Tibial nerve (tissue), 4 donors: ENCODE data around the gene PIGBOS1. TPM values are rescaled to one million over a fixed set of nuclear protein-coding genes. Genes with fewer than 3 reads are reported as not detected.

Experiments
- DNase-seq, 2 donors: peaks; one replicate each; pipeline ENCODE4 v3.0.0-alpha.2; 2019; ENCODE audit warnings: low spot score in 2 of 2
- H3K27ac ChIP-seq, 4 donors: fragments of 200-600 bp; sonication (generic) in 3 of 4; one replicate each; pipeline ENCODE4 v1.5.1; 2017 to 2019; ENCODE audit warnings: mild to moderate bottlenecking in 1 of 4
- H3K27me3 ChIP-seq, 2 donors: fragments of 200-600 bp; sonication (generic) in 1 of 2; one replicate each; pipeline versions ENCODE4 v1.5.1 to v1.6.0; 2017 to 2019
- H3K36me3 ChIP-seq, 3 donors: fragments of 200-600 bp; sonication (generic); one replicate each; pipeline ENCODE4 v1.5.1; 2018 to 2019
- H3K4me1 ChIP-seq, 4 donors: fragments of 200-600 bp; sonication (generic) in 3 of 4; one replicate each; pipeline ENCODE4 v1.5.1; 2017 to 2019
- H3K4me3 ChIP-seq, 4 donors: fragments of 200-600 bp; sonication (generic) in 3 of 4; one replicate each; pipeline ENCODE4 v1.5.1; 2017 to 2019; ENCODE audit warnings: mild to moderate bottlenecking in 1 of 4, moderate library complexity in 1 of 4
- H3K9me3 ChIP-seq, 4 donors: fragments of 200-600 bp; sonication (generic) in 3 of 4; one replicate each; pipeline ENCODE4 v1.5.1; 2017 to 2019
- CTCF ChIP-seq, 5 experiments: fragments of 200-600 bp in 3 of 5; fragments of 450-650 bp in 2 of 5; sonication (generic) in 3 of 5; IDR thresholded peaks; one replicate each; pipeline ENCODE4 v1.5.1; 2016 to 2019; ENCODE audit warnings: antibody characterized with exemption in 5 of 5, mild to moderate bottlenecking in 3 of 5, moderate library complexity in 2 of 5
- EP300 ChIP-seq, 2 donors: sonication (generic); formaldehyde crosslinking; IDR thresholded peaks; one replicate each; pipeline ENCODE4 v1.6.1; 2017; ENCODE audit warnings: antibody characterized with exemption in 2 of 2, mild to moderate bottlenecking in 1 of 2
- POLR2A ChIP-seq, 2 donors: fragments of 450-650 bp; IDR thresholded peaks; one replicate each; pipeline ENCODE4 v1.6.1; 2017; ENCODE audit warnings: antibody characterized with exemption in 2 of 2, mild to moderate bottlenecking in 2 of 2, moderate library complexity in 2 of 2
- WGBS, 2 donors: methylation state at CpG; one replicate each; pipeline ENCODE4 v1.1.5; 2018; 5-methylcytosine and 5-hydroxymethylcytosine counted together
- total RNA-seq, 4 donors: library from RNA; depleted of rRNA; stranded (reverse); fragments of >200 nt; gene quantifications; one replicate each; pipeline ENCODE4 v1.1.0, GENCODE V29; 2016

Gene PIGBOS1
- total RNA-seq, 4 donors from 2014 or later, result 7.9 to 35.8 (median 16.5) TPM

- H3K9me3 ChIP-seq, result no peaks in the 10 kb centered on the region
- no peak for DNase-seq
- H3K36me3 ChIP-seq, result peaks cover 0 to 82% (median 0%) of the 10 kb centered on the region in 3 donors
- H3K27me3 ChIP-seq, result no peaks in the 10 kb centered on the region
- WGBS, 2 donors, result 96 to 98% methylated on average over 5 of the region's 5 CpGs
- H3K27ac ChIP-seq, result no peak overlapping the region
- TF ChIP-seq CTCF (IDR thresholded peaks at IDR 0.05) (no peak), POLR2A (IDR thresholded peaks at IDR 0.05) (no peak), EP300 (IDR thresholded peaks at IDR 0.05) (no peak)
- H3K4me1 ChIP-seq, result no peaks in the 10 kb centered on the region
- H3K4me3 ChIP-seq, result no peak overlapping the region
Measured at GRCh38 chr15:55334371-55334770, 15.4 kb upstream of the PIGBOS1 start.

- WGBS, 2 donors, result 71 to 90% methylated on average over 1 of the region's 1 CpG
- H3K36me3 ChIP-seq, result peaks cover 0 to 58% (median 0%) of the 10 kb centered on the region in 3 donors
Measured at GRCh38 chr15:55327387-55327786, 8.5 kb upstream of the PIGBOS1 start.

GRCh38 chr15:55322467-55322866 is 3.5 kb upstream of the PIGBOS1 start:
- 78 to 81% methylated on average over 5 of the region's 5 CpGs for WGBS, 2 donors
- H3K27ac ChIP-seq, result no peak overlapping the region
- H3K4me1 ChIP-seq, result peaks cover 0 to 27% (median 18%) of the 10 kb centered on the region in 4 donors
- H3K4me3 ChIP-seq, result no peak overlapping the region
- H3K27me3 ChIP-seq, result no peaks in the 10 kb centered on the region
- H3K9me3 ChIP-seq, result no peaks in the 10 kb centered on the region
- peaks cover 0 to 21% (median 0%) of the 10 kb centered on the region in 3 donors for H3K36me3 ChIP-seq
- TF ChIP-seq CTCF (IDR thresholded peaks at IDR 0.05), result no peak
- TF ChIP-seq EP300 (IDR thresholded peaks at IDR 0.05), result no peak
- no peak for TF ChIP-seq POLR2A (IDR thresholded peaks at IDR 0.05)
- DNase-seq, result no peak

More at GRCh38 chr15:55327387-55327786, 8.5 kb upstream of the PIGBOS1 start:
- Histone ChIP-seq H3K9me3 (no peaks in the 10 kb centered on the region), H3K27ac (no peak overlapping the region), H3K27me3 (no peaks in the 10 kb centered on the region), H3K4me1 (no peaks in the 10 kb centered on the region), H3K4me3 (no peak overlapping the region)
- TF ChIP-seq POLR2A (IDR thresholded peaks at IDR 0.05) (no peak), EP300 (IDR thresholded peaks at IDR 0.05) (no peak), CTCF (IDR thresholded peaks at IDR 0.05) (no peak)
- no peak for DNase-seq

- Histone ChIP-seq H3K4me1 (peaks cover 0 to 37% (median 25%) of the 10 kb centered on the region in 4 donors), H3K4me3 (no peak overlapping the region), H3K27ac (no peak overlapping the region), H3K36me3 (peaks cover 0 to 27% (median 0%) of the 10 kb centered on the region in 3 donors), H3K9me3 (no peaks in the 10 kb centered on the region), H3K27me3 (no peaks in the 10 kb centered on the region)
- no peak for DNase-seq
- TF ChIP-seq POLR2A (IDR thresholded peaks at IDR 0.05), result no peak
- TF ChIP-seq CTCF (IDR thresholded peaks at IDR 0.05), result no peak
- TF ChIP-seq EP300 (IDR thresholded peaks at IDR 0.05), result no peak
- WGBS, 2 donors, result 89 to 97% methylated on average over 1 of the region's 1 CpG
Measured at GRCh38 chr15:55320963-55321362, 2.0 kb upstream of the PIGBOS1 start.

- peaks cover 0 to 24% (median 0%) of the 10 kb centered on the region in 3 donors for H3K36me3 ChIP-seq
- H3K4me3 ChIP-seq, result no peak overlapping the region
- H3K9me3 ChIP-seq, result no peaks in the 10 kb centered on the region
- H3K27ac ChIP-seq, result no peak overlapping the region
- TF ChIP-seq EP300 (IDR thresholded peaks at IDR 0.05), result no peak
- no peak for DNase-seq
- 6 to 16% methylated on average over 2 of the region's 2 CpGs for WGBS, 2 donors
- H3K27me3 ChIP-seq, result no peaks in the 10 kb centered on the region
- peaks cover 0 to 37% (median 25%) of the 10 kb centered on the region in 4 donors for H3K4me1 ChIP-seq
Measured at GRCh38 chr15:55320238-55320550, 1.3 kb upstream of the PIGBOS1 start.
